MG63 (cell line): ENCODE data around the gene MRPL20. TPM values are rescaled to one million over a fixed set of nuclear protein-coding genes. Genes with fewer than 3 reads are reported as not detected.
"Not testable (repeated sequence)": the region's sequence is repeated elsewhere in the genome, so short reads cannot be mapped to it uniquely, and the experiment has no call there.

Experiments
- DNase-seq: peaks from one replicate; pipeline ENCODE4 v3.0.0-alpha.2; 2020
- H3K27me3 ChIP-seq: fragments of 250-450 bp; sonication (Bioruptor Pico); 2 replicates; pipeline ENCODE4 v1.5.1; 2020; ENCODE audit warnings: mild to moderate bottlenecking, moderate library complexity
- H3K36me3 ChIP-seq: fragments of 250-450 bp; sonication (Bioruptor Pico); 2 replicates; pipeline ENCODE4 v1.5.1; 2020; ENCODE audit warnings: mild to moderate bottlenecking, moderate library complexity
- H3K4me3 ChIP-seq: fragments of 250-450 bp; sonication (Bioruptor Pico); 2 replicates; pipeline ENCODE4 v1.5.1; 2020; ENCODE audit warnings: mild to moderate bottlenecking, moderate library complexity
- H3K9me3 ChIP-seq: fragments of 250-450 bp; sonication (Bioruptor Pico); 2 replicates; pipeline ENCODE4 v1.5.1; 2020; ENCODE audit warnings: mild to moderate bottlenecking, moderate library complexity
- total RNA-seq: library from RNA; depleted of rRNA; stranded (reverse); fragments of >200 nt; shearing (Covaris generic); gene quantifications from 2 replicates; pipeline ENCODE4 v1.2.3, GENCODE V29; 2014; ENCODE audit warnings: low replicate concordance

MRPL20 gene
- total RNA-seq, 1 experiment from 2014 or later = 55.2 TPM

DNA sequence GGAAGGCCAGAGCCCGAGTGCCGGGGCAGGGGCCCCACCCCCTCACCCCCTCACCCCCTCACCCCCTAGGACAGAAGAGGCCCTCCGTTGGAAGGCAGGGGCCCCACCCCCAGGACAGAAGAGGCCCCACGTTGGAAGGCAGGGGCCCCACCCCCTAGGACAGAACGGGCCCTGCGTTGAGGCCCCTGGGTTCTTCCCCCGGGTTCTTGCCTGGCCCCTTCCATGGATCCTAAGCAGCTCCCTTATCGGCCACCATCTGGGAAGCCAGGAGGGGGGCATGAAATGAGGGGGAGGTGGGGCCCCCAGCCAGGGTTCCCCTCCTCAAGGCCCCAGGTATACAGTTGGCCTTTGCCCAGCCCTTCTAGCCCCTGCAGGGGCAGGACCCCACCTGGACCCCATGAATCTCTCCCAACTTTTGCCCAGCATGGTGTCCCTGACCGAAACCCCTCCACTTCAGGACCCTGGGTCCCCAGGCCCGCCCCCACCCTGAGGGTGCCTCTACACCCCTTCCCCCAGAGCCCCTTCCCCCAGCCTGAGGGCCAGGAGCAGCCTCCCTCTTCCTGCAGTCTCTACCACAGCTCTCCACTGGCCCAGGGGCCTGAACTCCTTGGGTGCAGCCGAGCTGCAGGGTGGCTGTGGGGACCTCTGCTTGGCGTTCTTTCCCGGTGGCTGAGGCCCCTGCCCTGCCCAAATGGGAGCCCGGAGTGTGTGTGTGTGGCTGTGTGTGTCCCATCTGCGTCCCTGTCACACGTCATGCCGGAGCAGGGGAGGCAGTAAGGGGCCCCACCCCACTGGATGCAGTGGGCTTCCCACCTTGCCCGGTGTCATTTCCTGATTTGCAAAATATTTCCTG lies 24.1 kb upstream of the MRPL20 start:
- Histone ChIP-seq H3K9me3 (no peaks in the 10 kb centered on the region), H3K27me3 (no peaks in the 10 kb centered on the region), H3K4me3 (no peak overlapping the region), H3K36me3 (no peaks in the 10 kb centered on the region)
- DNase-seq = no peak

DNA sequence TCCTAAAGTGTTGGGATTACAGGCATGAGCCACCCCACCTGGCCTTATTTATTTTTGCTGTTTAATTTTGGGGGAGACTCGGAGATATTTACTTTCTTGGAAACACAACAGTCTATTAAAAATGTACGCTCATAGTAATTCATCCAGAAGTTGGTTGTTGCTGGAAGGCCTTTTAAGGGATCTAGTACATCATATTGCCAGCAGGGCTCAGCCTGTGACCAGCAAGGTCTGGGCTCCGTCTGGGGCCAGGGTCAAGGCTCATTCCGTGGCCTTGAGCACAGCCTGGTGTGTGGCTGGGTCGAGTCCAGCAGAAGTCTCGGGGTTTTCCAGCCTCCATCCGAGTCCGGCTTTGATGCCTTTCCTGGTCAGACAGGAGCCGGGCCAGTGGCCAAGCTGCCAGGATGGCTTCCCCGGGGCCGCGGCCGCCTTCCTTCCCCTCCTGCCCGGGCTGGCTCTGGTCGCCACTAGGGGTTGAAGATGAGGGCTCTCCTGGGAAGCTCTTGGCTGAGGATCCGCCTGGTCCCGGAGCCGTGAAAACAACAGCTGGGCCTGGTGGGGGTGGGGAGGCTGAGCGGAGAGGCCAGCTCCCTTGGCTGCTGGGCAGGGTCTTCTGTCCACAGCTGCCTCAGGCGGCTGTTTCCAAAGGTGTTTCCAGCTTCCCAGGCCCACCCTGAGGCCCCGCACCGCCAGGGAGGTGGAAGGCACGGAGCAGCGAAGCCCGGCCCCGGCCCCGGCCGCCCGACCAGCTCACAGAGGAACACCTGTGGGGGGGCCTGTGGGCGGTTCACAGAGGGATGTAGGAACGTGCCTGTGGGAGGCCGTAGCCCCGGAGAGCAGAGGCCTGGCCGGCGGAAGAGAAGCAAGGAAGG lies 23.3 kb upstream of the MRPL20 start:
- H3K4me3 ChIP-seq = no peak overlapping the region
- no peaks in the 10 kb centered on the region for H3K9me3 ChIP-seq
- DNase-seq = peak; percentile 64
- no peaks in the 10 kb centered on the region for H3K27me3 ChIP-seq
- no peaks in the 10 kb centered on the region for H3K36me3 ChIP-seq

DNA sequence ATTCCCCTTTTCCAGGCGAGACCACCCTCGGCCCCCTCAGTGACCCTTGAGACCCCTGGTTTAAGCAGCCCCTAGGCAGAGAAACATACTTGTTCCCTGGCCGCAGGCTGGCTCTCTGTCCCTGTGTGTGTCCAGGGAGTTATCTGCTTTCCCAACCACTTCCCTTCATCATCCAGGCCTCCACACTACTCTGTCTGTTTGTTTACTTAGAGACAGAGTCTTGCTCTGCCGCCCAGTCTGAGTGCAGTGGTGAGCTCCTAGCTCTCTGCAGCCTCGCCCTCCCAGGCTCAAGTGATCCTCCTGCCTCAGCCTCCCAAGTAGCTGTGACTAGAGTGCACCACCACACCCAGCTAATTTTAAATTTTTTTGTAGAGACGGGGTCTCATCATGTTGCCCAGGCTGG lies 22.6 kb upstream of the MRPL20 start:
- no peaks in the 10 kb centered on the region for H3K9me3 ChIP-seq
- no peaks in the 10 kb centered on the region for H3K36me3 ChIP-seq
- no peak for DNase-seq
- no peak overlapping the region for H3K4me3 ChIP-seq
- no peaks in the 10 kb centered on the region for H3K27me3 ChIP-seq

DNA sequence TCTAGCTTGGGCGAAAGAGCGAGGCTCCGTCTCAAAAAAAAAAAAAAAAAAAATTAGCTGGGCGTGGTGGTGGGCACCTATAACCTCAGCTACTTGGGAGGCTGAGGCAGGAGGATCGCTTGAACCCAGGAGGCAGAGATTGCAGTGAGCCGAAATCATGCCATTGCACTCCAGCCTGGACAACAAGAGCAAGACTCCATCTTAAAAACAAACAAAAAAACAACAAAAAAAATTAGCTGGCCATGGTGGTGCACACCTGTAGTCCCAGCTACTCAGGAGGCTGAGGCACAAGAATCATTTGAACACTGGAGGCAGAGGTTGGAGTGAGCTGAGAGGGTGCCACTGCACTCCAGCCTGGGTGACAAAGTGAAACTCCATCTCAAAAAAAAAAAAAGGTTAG lies 21.9 kb upstream of the MRPL20 start:
- H3K36me3 ChIP-seq, H3K4me3 ChIP-seq, H3K27me3 ChIP-seq: not testable (repeated sequence)

DNA sequence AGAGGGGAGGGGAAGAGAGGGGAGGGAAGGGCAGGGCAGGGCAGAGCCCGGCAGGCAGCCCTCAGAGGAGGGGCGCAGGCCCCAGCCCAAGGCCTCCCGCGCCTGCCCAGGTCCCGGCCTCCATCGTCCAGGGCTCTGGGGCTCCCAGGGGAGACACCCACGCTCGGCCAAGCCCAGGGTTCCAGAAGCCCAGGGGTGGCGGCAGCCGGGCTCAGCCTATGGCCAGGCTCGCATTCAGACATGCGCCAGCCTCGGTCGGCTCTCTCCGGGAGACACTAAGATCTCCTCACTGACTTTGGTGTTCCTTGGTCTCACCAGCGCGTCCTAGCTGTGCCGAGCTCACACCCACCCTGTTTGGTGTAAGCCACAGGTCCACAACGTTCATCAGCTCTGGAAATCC lies 21.1 kb upstream of the MRPL20 start:
- H3K36me3 ChIP-seq = no peaks in the 10 kb centered on the region
- no peak overlapping the region for H3K4me3 ChIP-seq
- no peaks in the 10 kb centered on the region for H3K9me3 ChIP-seq
- H3K27me3 ChIP-seq = no peaks in the 10 kb centered on the region
- no peak for DNase-seq

More for the DNA sequence above, 21.9 kb upstream of the MRPL20 start:
- not testable (repeated sequence) for H3K9me3 ChIP-seq, DNase-seq

DNA sequence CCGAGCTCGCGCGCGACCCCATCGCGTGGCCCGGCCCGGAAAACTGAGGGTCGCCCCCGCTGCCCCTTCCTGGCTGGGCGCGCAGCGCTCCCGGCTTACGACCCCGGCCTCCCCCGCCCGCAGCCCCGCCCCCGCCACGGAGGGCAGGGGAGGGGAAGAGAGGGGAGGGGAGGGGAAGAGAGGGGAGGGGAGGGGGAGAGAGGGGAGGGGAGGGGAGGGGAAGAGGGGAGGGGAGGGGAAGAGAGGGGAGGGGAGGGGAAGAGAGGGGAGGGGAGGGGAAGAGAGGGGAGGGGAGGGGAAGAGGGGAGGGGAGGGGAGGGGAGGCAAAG lies 20.7 kb upstream of the MRPL20 start:
- Histone ChIP-seq H3K36me3 (no peaks in the 10 kb centered on the region), H3K4me3 (no peak overlapping the region), H3K27me3 (no peaks in the 10 kb centered on the region), H3K9me3 (no peaks in the 10 kb centered on the region)
- DNase-seq = no peak

DNA sequence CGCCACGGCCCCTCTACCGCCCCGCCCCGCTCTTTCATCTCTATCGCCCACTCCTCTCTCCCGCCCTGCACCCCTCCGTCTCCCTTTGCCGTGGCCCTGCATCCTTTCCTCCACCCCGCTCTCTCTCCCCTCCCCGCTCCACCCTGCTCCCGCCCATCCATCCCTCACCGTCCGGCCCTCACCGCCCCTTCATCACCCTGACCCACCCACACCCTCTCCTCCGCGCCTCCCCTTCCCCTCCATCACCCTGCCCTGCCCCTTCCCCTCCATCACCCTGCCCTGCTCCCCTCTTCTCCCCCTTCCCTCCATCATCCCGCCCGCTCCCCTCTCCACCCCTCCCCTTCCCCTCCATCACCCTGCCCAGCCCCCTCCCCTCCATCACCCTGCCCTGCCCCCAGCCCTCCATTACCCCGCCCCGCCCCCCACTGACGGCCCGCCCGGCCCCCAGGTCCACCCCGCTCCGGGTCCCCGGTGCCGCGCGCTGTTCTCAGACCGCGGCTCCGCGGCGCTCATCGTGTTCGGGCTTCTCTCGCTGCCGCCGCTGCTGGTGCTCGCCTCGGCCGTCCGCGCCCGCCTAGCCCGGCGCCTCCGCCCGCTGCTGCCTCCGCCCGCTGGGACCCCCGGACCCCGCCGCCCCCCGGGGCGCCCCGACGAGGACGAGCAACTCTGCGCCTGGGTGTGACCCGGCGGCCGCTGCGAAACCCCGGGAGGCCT lies 20.2 kb upstream of the MRPL20 start:
- Histone ChIP-seq H3K36me3 (no peaks in the 10 kb centered on the region), H3K27me3 (no peaks in the 10 kb centered on the region), H3K9me3 (no peaks in the 10 kb centered on the region), H3K4me3 (no peak overlapping the region)
- DNase-seq = no peak

DNA sequence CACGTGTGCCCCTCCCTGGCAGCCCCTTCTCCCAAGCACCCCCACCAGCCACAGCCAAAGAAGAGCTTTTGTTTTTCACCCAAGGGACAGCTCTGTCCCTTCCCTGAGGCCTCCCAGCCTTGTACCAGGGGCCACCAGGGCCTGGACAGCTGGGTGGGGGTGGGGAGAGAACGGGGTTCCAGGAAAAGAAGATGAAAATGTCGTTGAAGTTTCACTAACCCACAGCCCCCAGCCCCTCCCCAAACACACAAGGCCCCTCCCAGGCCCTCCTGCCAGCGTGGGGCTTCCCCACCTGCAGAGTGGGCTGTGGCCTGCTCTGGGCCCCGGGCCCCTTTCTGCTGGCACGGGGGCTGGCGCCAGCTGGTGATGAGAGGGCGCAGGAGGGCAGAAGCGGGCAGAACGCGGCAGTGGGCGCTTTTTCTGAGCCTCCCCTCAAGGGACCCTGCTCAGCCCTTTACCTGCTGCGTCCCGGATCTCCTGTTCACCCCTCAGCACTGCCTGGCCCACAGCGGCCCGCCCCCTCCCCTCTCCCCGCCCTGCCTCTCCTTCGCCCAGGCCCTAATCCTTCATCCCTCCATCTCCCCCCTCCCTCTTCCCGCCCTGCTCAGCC lies 19.5 kb upstream of the MRPL20 start:
- Histone ChIP-seq H3K36me3 (no peaks in the 10 kb centered on the region), H3K4me3 (no peak overlapping the region), H3K27me3 (no peaks in the 10 kb centered on the region), H3K9me3 (no peaks in the 10 kb centered on the region)
- DNase-seq = no peak

DNA sequence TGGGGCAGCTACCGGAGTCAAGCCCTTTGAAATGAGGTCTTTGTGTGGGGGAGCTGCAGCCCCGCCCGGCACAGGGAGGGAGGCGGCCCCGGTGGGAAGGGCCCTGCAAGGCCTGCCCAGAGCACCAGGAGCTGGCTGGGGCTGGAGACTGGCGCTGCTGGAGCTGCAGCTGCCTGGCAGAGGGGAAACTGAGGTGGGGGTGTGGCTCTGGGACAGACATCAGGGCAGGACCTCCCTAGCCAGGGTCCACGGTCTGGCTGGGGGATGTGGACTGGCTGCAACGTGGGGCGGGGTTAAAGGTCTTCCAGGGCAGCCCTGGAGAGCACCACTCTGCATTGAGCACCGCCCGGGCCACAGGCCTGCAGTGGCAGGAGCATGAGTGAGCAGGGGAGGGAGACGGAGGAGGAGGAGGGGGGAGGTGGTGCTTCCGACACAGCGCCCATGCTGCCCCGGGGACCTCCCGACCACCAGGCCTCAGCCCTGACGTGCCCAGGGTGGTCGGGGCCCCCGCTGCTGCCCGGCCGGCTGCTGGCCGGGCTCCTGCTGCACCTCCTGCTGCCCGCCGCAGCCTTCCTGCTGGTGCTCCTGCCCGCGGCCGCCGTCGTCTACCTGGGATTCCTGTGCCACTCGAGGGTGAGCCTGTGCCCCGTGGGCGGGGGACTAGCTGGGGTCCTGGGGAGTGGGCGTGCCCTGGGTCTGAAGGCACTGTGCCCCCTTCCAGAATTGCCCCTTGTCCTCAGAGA lies 18.8 kb upstream of the MRPL20 start:
- H3K27me3 ChIP-seq = no peaks in the 10 kb centered on the region
- no peak for DNase-seq
- H3K9me3 ChIP-seq = no peaks in the 10 kb centered on the region
- H3K4me3 ChIP-seq = no peak overlapping the region
- no peaks in the 10 kb centered on the region for H3K36me3 ChIP-seq

DNA sequence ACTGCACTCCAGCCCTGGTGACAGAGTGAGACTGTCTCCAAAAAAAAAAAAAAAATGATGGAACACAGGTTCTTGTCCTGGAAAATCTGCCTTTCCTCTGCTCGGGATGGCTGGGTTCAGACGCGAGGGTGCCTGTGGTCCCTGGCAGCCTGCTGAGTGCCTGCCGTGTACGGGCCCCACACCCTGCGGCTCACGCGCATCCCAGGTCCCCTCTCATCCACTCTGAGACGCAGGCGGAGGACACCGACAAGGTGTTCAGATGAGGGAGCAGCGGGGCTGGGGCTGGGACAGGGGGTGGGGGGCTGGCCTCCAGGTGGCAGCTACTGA lies 18.3 kb upstream of the MRPL20 start:
- Histone ChIP-seq H3K4me3 (no peak overlapping the region), H3K9me3 (no peaks in the 10 kb centered on the region), H3K36me3 (no peaks in the 10 kb centered on the region), H3K27me3 (no peaks in the 10 kb centered on the region)
- no peak for DNase-seq

DNA sequence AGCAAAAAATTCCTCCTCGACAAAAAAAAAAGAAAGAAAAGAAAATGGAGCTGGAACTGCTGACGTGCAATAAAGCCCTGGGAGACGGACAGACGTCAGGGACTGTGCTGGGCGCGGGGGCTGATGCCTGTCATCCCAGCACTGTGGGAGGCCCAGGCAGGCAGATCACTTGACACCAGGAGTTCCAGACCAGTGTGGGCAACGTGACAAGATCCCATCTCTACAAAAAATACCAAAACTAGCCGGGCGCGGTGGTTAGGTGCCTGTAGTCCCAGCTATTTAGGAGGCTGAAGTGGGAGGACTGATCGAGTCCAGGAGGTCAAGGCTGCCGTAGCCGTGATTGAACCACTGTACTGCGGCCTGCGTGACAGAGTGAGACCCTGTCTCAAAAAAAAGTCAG lies 17.6 kb upstream of the MRPL20 start:
- H3K4me3 ChIP-seq = no peak overlapping the region
- no peak for DNase-seq
- no peaks in the 10 kb centered on the region for H3K27me3 ChIP-seq
- no peaks in the 10 kb centered on the region for H3K9me3 ChIP-seq
- H3K36me3 ChIP-seq = no peaks in the 10 kb centered on the region

DNA sequence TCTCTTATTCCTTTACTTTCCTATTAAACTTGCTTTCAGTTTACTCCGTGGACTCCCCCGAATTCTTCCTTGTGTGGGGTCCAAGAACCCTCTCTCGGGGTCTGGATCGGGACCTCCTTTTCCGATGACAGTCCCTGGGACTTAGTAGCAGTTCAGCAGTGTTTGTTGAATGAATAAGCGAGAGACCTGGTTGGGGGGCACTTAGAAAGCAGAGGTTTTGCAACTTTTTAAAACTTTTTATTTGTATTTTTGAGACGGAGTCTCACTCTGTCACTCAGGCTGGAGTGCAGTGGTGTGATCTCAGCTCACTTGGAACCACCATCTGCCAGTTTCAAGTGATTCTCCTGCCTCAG lies 16.1 kb upstream of the MRPL20 start:
- Histone ChIP-seq H3K4me3 (no peak overlapping the region), H3K27me3 (no peaks in the 10 kb centered on the region), H3K9me3 (no peaks in the 10 kb centered on the region), H3K36me3 (no peaks in the 10 kb centered on the region)
- no peak for DNase-seq

DNA sequence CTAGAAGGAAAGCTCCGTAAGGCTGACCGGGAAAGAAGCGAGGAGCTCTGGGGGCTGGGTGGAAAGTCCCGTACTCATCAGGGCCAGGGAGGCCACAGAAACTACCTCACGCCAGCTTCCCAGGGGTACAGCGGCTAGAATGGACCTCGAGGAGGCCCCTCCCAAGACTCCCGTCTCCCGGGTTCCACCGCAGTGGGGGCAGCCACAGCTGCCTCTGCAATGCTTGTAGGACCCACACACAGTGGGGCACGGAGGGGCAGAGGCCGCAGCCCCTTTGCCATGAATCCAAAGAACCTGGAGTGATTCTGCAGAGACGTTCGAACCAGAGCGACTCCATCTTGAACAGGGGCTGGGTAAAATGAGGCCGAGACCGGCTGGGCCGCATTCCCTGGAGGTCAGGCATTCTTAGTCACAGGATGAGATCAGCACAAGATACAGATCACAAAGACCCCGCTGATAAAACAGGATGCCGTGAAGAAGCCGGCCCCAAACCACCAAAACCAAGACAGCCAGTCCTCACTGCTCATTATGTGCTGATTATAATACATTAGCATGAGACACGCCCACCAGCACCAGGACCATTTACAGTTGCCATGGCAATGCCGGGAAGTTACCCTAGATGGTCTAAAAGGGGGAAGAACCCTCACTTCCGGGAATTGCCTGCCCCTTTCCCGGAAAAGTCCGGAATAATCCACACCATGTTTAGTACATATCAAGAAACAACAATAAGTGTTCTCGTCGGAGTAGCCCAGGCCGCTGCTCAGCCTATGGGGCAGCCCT lies 15.6 kb upstream of the MRPL20 start:
- no peaks in the 10 kb centered on the region for H3K9me3 ChIP-seq
- DNase-seq = no peak
- no peak overlapping the region for H3K4me3 ChIP-seq
- H3K27me3 ChIP-seq = no peaks in the 10 kb centered on the region
- H3K36me3 ChIP-seq = no peaks in the 10 kb centered on the region

DNA sequence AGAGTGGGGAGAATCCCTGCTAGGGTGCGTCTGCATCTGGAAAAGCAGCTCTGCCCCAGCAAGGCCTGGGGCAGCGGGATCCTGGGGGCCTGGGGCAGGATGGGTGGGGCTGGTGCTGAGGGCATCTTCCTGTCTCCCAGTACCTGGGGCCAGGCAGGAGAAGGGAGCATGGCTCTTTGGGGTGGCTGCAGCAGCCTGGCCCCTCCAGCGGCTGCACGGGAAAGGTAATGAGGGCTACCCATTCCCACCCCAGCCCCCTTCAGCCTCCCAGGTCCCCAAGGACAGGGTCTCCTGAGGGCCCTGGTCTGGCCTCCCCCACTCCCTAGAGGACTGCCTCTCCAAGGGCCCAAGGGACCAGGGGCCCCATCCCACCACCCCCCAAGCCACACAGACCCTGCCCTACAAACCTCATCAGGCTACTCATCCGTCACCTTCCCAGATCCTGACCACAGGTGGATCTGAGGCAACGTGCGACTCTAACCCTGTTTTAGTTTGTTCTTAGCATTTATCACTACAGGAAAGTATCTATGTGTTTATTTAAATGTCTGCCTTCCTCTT lies 14.9 kb upstream of the MRPL20 start:
- no peaks in the 10 kb centered on the region for H3K9me3 ChIP-seq
- H3K27me3 ChIP-seq = no peaks in the 10 kb centered on the region
- no peaks in the 10 kb centered on the region for H3K36me3 ChIP-seq
- no peak overlapping the region for H3K4me3 ChIP-seq
- DNase-seq = no peak

DNA sequence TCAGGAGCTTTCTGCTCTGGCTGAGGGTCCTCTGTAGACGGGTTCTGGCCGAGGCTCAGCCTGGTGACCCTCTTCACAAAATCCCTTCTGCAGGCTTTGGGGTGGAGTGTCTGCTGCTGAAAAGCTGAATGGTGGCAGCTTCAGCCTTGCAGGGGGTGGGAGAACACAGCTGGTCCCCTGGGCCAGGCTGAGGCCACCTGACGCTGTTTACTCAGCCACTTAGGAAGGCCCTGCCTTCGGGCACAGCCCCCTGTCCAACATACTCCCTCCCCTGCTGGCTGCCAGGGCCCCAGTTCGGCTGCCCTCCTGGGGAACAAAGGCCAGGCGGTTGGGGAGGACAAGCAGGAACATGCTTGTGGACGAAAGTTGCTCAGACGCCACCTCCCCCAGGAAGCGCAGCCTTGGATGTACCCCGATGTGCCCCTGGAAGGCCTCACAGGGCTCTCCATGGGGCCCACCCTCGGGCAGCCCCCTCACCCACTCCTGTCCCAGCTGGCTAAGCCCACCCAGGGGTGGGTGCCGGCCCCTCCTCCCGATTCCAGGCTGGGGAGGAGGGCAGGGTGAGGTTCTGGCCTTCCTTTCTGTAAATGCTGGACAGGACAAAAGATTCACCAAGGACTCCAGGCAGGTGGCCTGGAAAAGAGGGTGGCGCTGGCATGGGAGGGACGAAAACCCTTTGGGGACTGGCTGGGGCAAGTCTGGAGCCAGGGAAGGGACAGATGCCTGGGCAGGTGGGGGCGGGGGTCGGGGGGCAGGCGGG lies 14.2 kb upstream of the MRPL20 start, which contains the start of gene ANKRD65:
Gene ANKRD65 (minus strand): TSS at position 130 of the 760 bp plus-strand sequence. CDS start 271 bp downstream, outside the sequence.
- Histone ChIP-seq H3K27me3 (no peaks in the 10 kb centered on the region), H3K36me3 (no peaks in the 10 kb centered on the region), H3K4me3 (no peak within 1 kb of the TSS), H3K9me3 (no peaks in the 10 kb centered on the region)
- DNase-seq = no peak
